Lung (tissue), 12 donors: ENCODE data around the gene PYCR2. TPM values are rescaled to one million over a fixed set of nuclear protein-coding genes. Genes with fewer than 3 reads are reported as not detected.

ENCODE experiments used
- ATAC-seq: fragments of 200-7000 bp; cut with Tn5 transposase; one replicate; pipeline ENCODE4 v1.9.1; 2020; ENCODE audit warnings: moderate number of reproducible peaks; ENCODE audit not compliant: insufficient read depth, low FRiP score
- DNase-seq, 3 donors: peaks; one replicate each; pipeline ENCODE4 v3.0.0-alpha.2; 2013 to 2017
- H3K27ac ChIP-seq, 2 donors: one replicate each; pipeline ENCODE4 v1.5.1; 2013; ENCODE audit warnings: mild to moderate bottlenecking in 2 of 2, moderate library complexity in 2 of 2, control low read depth in 1 of 2, inconsistent platforms in 1 of 2, low read depth in 1 of 2, low read length in 1 of 2
- H3K27me3 ChIP-seq, 3 donors: one replicate each; pipeline ENCODE4 v1.5.1; 2013; ENCODE audit warnings: low read length in 2 of 3; ENCODE audit not compliant: control insufficient read depth in 3 of 3, insufficient read depth in 3 of 3
- H3K36me3 ChIP-seq, 4 donors: one replicate each; pipeline ENCODE4 v1.5.1; 2013; ENCODE audit warnings: low read length in 4 of 4, mild to moderate bottlenecking in 1 of 4, moderate library complexity in 1 of 4; ENCODE audit not compliant: control insufficient read depth in 4 of 4, insufficient read depth in 4 of 4
- H3K4me1 ChIP-seq, 5 donors: one replicate each; pipeline ENCODE4 v1.5.1; 2013; ENCODE audit warnings: low read length in 5 of 5, mild to moderate bottlenecking in 2 of 5, moderate library complexity in 1 of 5; ENCODE audit not compliant: control insufficient read depth in 5 of 5, insufficient read depth in 5 of 5
- H3K4me3 ChIP-seq: one replicate; pipeline ENCODE4 v1.5.1; 2013; ENCODE audit warnings: mild to moderate bottlenecking, control low read depth, moderate library complexity
- H3K9ac ChIP-seq, 2 donors: one replicate each; pipeline ENCODE4 v1.5.1; 2013; ENCODE audit warnings: low read length in 2 of 2, control low read depth in 1 of 2; ENCODE audit not compliant: insufficient read depth in 1 of 2
- H3K9me3 ChIP-seq, 4 donors: one replicate each; pipeline ENCODE4 v1.5.1; 2013; ENCODE audit warnings: low read length in 3 of 4, mild to moderate bottlenecking in 1 of 4, moderate library complexity in 1 of 4; ENCODE audit not compliant: control insufficient read depth in 4 of 4, insufficient read depth in 3 of 4
- WGBS, 2 donors: extraction: QIAGEN DNeasy Blood & Tissue Kit; methylation state at CpG; one replicate each; pipeline ENCODE4 v1.1.7; 2013; 5-methylcytosine and 5-hydroxymethylcytosine counted together
- polyA plus RNA-seq, 2 donors: library from polyadenylated mRNA; stranded (reverse); fragments of 200-250 nt; gene quantifications; one replicate each; pipeline ENCODE4 v1.2.1, GENCODE V29; 2013
- total RNA-seq, 2 donors: library from RNA; depleted of rRNA in 1 of 2; stranded (reverse); fragments of >200 nt in 1 of 2; gene quantifications; one replicate each; pipeline ENCODE4 v1.2.1, GENCODE V29; 2014 to 2021
- TF ChIP-seq, protein P1 (sequence below): IDR thresholded peaks from 2 replicates; pipeline ENCODE4 v1.5.1; 2012; ENCODE audit warnings: mild to moderate bottlenecking; ENCODE audit errors: control extremely low read depth, extremely low read depth
- donor health status: control.
- donor health status: control.
- donor health status: Bipolar disorder and iron deficiency.
- donor health status: healthy.
- donor health status: DM: yes; HTN: yes; CAD: no.

PYCR2 gene
- total and polyA plus RNA-seq, 4 donors: 32.6 to 105 (median 84.8) TPM

DNA sequence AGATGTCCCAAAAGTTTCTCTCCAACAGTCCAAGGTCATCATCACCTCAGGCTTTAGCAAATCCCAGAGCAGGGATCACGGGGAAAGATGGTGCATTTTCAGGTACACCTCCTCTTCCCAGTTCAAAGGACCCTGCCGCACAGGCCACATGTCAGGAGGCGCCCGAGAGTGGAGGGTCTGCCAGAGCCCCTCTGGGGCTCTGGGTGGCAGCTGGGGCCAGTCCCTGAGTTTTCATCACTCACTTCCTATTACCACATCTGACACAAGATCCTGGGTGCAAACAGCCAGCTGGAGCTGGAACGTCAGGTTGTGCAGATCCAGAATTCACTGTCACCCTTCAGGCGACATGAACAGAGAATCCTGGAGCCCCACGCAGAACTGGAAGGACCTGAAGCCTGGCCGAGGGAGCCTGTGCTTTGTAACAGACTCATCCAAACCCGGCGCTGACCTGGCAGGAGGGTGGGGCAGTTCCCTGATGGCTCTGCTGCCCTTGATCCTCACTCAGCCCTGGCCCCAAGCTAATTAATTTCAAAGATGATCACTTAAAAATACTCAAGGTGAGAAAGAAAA, 50.7 kb downstream of the PYCR2 start:
- 66 to 87% methylated on average over 10 of the region's 10 CpGs for WGBS, 2 donors
- ATAC-seq: no peak
- Histone ChIP-seq H3K27ac (no peak overlapping the region), H3K4me3 (no peak overlapping the region), H3K4me1 (peaks cover 4 to 22% (median 7%) of the 10 kb centered on the region in 5 donors), H3K36me3 (peaks cover 4 to 43% (median 37%) of the 10 kb centered on the region in 4 donors), H3K9me3 (no peaks in the 10 kb centered on the region), H3K27me3 (no peaks in the 10 kb centered on the region), H3K9ac (no peak overlapping the region)
- TF ChIP-seq, protein P1, sequence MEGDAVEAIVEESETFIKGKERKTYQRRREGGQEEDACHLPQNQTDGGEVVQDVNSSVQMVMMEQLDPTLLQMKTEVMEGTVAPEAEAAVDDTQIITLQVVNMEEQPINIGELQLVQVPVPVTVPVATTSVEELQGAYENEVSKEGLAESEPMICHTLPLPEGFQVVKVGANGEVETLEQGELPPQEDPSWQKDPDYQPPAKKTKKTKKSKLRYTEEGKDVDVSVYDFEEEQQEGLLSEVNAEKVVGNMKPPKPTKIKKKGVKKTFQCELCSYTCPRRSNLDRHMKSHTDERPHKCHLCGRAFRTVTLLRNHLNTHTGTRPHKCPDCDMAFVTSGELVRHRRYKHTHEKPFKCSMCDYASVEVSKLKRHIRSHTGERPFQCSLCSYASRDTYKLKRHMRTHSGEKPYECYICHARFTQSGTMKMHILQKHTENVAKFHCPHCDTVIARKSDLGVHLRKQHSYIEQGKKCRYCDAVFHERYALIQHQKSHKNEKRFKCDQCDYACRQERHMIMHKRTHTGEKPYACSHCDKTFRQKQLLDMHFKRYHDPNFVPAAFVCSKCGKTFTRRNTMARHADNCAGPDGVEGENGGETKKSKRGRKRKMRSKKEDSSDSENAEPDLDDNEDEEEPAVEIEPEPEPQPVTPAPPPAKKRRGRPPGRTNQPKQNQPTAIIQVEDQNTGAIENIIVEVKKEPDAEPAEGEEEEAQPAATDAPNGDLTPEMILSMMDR: no peak
- no peak for DNase-seq

DNA sequence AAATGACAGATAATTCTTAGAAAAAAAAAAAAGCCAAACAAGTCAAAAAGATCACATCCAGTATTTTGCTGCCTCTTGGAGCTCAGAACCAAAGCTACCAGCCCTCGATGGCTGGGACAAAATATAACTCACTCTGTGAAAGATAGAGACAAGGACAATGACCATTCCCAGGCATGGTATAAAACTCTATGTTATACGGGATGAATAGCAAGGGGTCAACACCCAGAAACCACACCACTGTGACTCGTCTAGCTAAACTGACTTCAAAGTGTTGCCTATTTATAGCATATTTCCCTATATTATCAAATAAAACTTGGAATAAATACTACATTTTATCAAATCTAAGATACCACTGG, 52.0 kb downstream of the PYCR2 start:
- DNase-seq: no peak
- TF ChIP-seq, protein P1: no peak
- 78 to 85% methylated on average over 3 of the region's 3 CpGs for WGBS, 2 donors
- Histone ChIP-seq H3K27ac (no peak overlapping the region), H3K27me3 (no peaks in the 10 kb centered on the region), H3K4me3 (no peak overlapping the region), H3K36me3 (peaks cover 10 to 51% (median 38%) of the 10 kb centered on the region in 4 donors), H3K9me3 (no peaks in the 10 kb centered on the region), H3K4me1 (peaks cover 0 to 10% (median 5%) of the 10 kb centered on the region in 5 donors), H3K9ac (no peak overlapping the region)
- no peak for ATAC-seq

DNA sequence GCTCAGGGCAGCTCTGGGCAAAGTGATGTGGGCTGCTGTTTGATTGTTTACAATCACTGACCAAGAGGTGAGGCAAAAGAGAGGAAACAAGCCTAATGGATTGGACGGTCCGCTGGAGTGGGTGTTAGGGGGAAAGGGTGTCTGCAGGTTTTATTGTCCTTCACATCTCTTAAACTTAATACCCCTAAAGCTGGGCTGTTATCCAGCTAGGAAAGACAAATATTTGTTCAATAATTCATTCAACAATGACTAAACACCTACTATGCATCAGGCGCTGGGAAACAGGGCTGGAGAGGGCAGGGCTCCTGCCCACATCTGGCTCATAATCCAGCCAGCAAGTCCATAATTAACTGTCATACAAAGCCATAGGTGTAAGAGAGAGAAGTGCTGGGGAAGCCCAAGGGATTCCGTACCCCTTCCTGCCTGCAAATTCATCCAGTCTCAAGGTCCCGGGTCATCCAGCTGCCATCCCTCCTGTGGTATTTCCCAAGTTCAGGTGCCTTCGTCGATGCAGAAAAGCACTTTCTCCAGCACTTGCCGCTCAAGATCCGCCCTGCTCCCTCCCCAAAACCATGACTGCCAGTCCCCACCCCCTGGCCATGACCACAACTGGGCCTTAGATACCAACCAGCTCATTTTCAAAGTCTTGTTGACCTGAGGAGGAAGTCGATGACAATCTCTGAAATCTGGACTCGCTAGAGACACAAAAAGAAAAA, 52.5 kb downstream of the PYCR2 start:
- WGBS, 2 donors: 72 to 83% methylated on average over 11 of the region's 11 CpGs
- H3K4me3 ChIP-seq: no peak overlapping the region
- H3K9me3 ChIP-seq: no peaks in the 10 kb centered on the region
- TF ChIP-seq, protein P1: no peak
- no peak for DNase-seq
- H3K27me3 ChIP-seq: no peaks in the 10 kb centered on the region
- peaks cover 12 to 53% (median 39%) of the 10 kb centered on the region in 4 donors for H3K36me3 ChIP-seq
- no peak overlapping the region for H3K27ac ChIP-seq
- no peak for ATAC-seq
- peaks cover 0 to 12% (median 5%) of the 10 kb centered on the region in 5 donors for H3K4me1 ChIP-seq
- H3K9ac ChIP-seq: no peak overlapping the region
